HEK293 (cell line): ENCODE data around the gene GOLGA3.
"Not testable (repeated sequence)": the region's sequence is repeated elsewhere in the genome, so short reads cannot be mapped to it uniquely, and the experiment has no call there.

ENCODE experiments used
- CTCF ChIA-PET: fragments of 350-600 bp; formaldehyde crosslinking; extraction: SDS; loops from one replicate; lab custom pipeline; 2021; ENCODE audit warnings: antibody characterized with exemption; lab: Yijun Ruan, JAX
- POLR2A ChIA-PET: fragments of 300-600 bp; formaldehyde crosslinking; extraction: SDS; loops from one replicate; lab custom pipeline; 2020; ENCODE audit warnings: antibody characterized with exemption, inconsistent platforms; lab: Yijun Ruan, JAX
- H3K27ac ChIP-seq: fragments of 200-500 bp; sonication (Bioruptor generic); 2 replicates; pipeline ENCODE4 v1.5.1; 2014; ENCODE audit warnings: low read depth, low read length, control low read depth, inconsistent platforms; ENCODE audit errors: extremely low read depth
- H3K36me3 ChIP-seq, 2 experiments: fragments of 200-500 bp in 1 of 2; sonication (Bioruptor generic) in 1 of 2; 1 replicate in 1 of 2; 2 replicates in 1 of 2; pipeline ENCODE4 v1.5.1; 2014 to 2017; ENCODE audit warnings: inconsistent platforms in 2 of 2, low read length in 2 of 2; ENCODE audit not compliant: control insufficient read depth in 2 of 2, insufficient read depth in 1 of 2
- H3K4me1 ChIP-seq: fragments of 200-500 bp; sonication (Bioruptor generic); 2 replicates; pipeline ENCODE4 v1.5.1; 2014; ENCODE audit warnings: mild to moderate bottlenecking, low read length, inconsistent platforms; ENCODE audit not compliant: control insufficient read depth, insufficient read depth
- H3K4me3 ChIP-seq: 2 replicates; pipeline ENCODE4 v1.5.1; 2011; ENCODE audit warnings: low read depth, mild to moderate bottlenecking, control low read depth, low read length, moderate library complexity
- H3K9me3 ChIP-seq: fragments of 200-500 bp; sonication (Bioruptor generic); 2 replicates; pipeline ENCODE4 v1.5.1; 2014; ENCODE audit warnings: low read depth, low read length, inconsistent platforms; ENCODE audit not compliant: control insufficient read depth, insufficient read depth
- BCL11B ChIP-seq: fragments of 450-650 bp; formaldehyde crosslinking; IDR thresholded peaks from 2 replicates; pipeline ENCODE4 v1.5.1; 2016; ENCODE audit warnings: low read depth, missing biosample characterization, missing genetic modification characterization
- GFI1B ChIP-seq: fragments of 450-650 bp; formaldehyde crosslinking; IDR thresholded peaks from 2 replicates; pipeline ENCODE4 v1.5.1; 2016; ENCODE audit warnings: missing biosample characterization, missing genetic modification characterization
- GLI2 ChIP-seq: fragments of 450-650 bp; formaldehyde crosslinking; IDR thresholded peaks from 2 replicates; pipeline ENCODE4; 2017; ENCODE audit warnings: missing biosample characterization, missing genetic modification characterization, low read depth, borderline replicate concordance
- HOXC10 ChIP-seq: sonication (generic); formaldehyde crosslinking; IDR thresholded peaks from 2 replicates; pipeline ENCODE4 v1.8.1; 2023; ENCODE audit warnings: mild to moderate bottlenecking, missing genetic modification reagents
- HOXD13 ChIP-seq: sonication (generic); formaldehyde crosslinking; IDR thresholded peaks from 2 replicates; pipeline ENCODE4 v1.8.0; 2022; ENCODE audit warnings: missing genetic modification reagents, borderline replicate concordance
- KLF8 ChIP-seq: fragments of 450-650 bp; formaldehyde crosslinking; IDR thresholded peaks from 2 replicates; pipeline ENCODE4 v1.5.1; 2016; ENCODE audit warnings: missing biosample characterization, missing genetic modification characterization
- SALL2 ChIP-seq: fragments of 450-650 bp; formaldehyde crosslinking; IDR thresholded peaks from 2 replicates; pipeline ENCODE4 v1.5.0; 2017; ENCODE audit warnings: missing biosample characterization, mild to moderate bottlenecking, missing genetic modification characterization, borderline replicate concordance
- SCRT1 ChIP-seq: fragments of 450-650 bp; formaldehyde crosslinking; IDR thresholded peaks from 2 replicates; pipeline ENCODE4 v1.5.1; 2016; ENCODE audit warnings: missing biosample characterization, missing genetic modification characterization, borderline replicate concordance
- YY1 ChIP-seq: fragments of 450-650 bp; formaldehyde crosslinking; IDR thresholded peaks from 2 replicates; pipeline ENCODE4 v1.5.1; 2018; ENCODE audit warnings: missing biosample characterization, missing genetic modification characterization
- ZEB2 ChIP-seq: fragments of 450-650 bp; formaldehyde crosslinking; IDR thresholded peaks from 2 replicates; pipeline ENCODE4 v1.5.1; 2016; ENCODE audit warnings: missing biosample characterization, missing genetic modification characterization
- ZNF140 ChIP-seq: fragments of 450-650 bp; formaldehyde crosslinking; IDR thresholded peaks from 2 replicates; pipeline ENCODE4 v1.5.1; 2016; ENCODE audit warnings: missing biosample characterization, missing genetic modification characterization
- ZNF214 ChIP-seq: fragments of 450-650 bp; formaldehyde crosslinking; IDR thresholded peaks from 2 replicates; pipeline ENCODE4 v1.5.1; 2017; ENCODE audit warnings: missing biosample characterization, mild to moderate bottlenecking, missing genetic modification characterization, borderline replicate concordance
- ZNF341 ChIP-seq: fragments of 450-650 bp; formaldehyde crosslinking; IDR thresholded peaks from 2 replicates; pipeline ENCODE4; 2016; ENCODE audit warnings: low read depth, missing biosample characterization, missing genetic modification characterization
- ZNF394 ChIP-seq: fragments of 450-650 bp; formaldehyde crosslinking; IDR thresholded peaks from 2 replicates; pipeline ENCODE4 v1.5.1; 2016; ENCODE audit warnings: missing biosample characterization, missing genetic modification characterization, mild to moderate bottlenecking, moderate library complexity, borderline replicate concordance
- ZNF423 ChIP-seq: fragments of 450-650 bp; formaldehyde crosslinking; IDR thresholded peaks from 2 replicates; pipeline ENCODE4 v1.5.1; 2016; ENCODE audit warnings: missing biosample characterization, missing genetic modification characterization
- ZNF473 ChIP-seq: fragments of 450-650 bp; formaldehyde crosslinking; IDR thresholded peaks from 2 replicates; pipeline ENCODE4 v1.5.1; 2017; ENCODE audit warnings: missing biosample characterization, missing genetic modification characterization
- ZNF501 ChIP-seq: fragments of 450-650 bp; formaldehyde crosslinking; IDR thresholded peaks from 2 replicates; pipeline ENCODE4 v1.5.1; 2016; ENCODE audit warnings: missing biosample characterization, missing genetic modification characterization
- ZNF529 ChIP-seq: fragments of 450-650 bp; formaldehyde crosslinking; IDR thresholded peaks from 2 replicates; pipeline ENCODE4 v1.5.1; 2017; ENCODE audit warnings: missing genetic modification characterization, missing biosample characterization; ENCODE audit not compliant: insufficient replicate concordance
- ZNF561 ChIP-seq: fragments of 450-650 bp; IDR thresholded peaks from 2 replicates; pipeline ENCODE4 v1.5.1; 2018; ENCODE audit warnings: missing biosample characterization, missing genetic modification characterization, borderline replicate concordance
- ZNF600 ChIP-seq: fragments of 450-650 bp; formaldehyde crosslinking; IDR thresholded peaks from 2 replicates; pipeline ENCODE4 v1.5.1; 2016; ENCODE audit warnings: missing biosample characterization, missing genetic modification characterization
- ZNF610 ChIP-seq: fragments of 450-650 bp; formaldehyde crosslinking; IDR thresholded peaks from 2 replicates; pipeline ENCODE4 v1.5.1; 2016; ENCODE audit warnings: missing biosample characterization, missing genetic modification characterization, borderline replicate concordance
- ZNF621 ChIP-seq: fragments of 450-650 bp; formaldehyde crosslinking; IDR thresholded peaks from 2 replicates; pipeline ENCODE4 v1.5.1; 2017; ENCODE audit warnings: missing biosample characterization, missing genetic modification characterization
- ZNF664 ChIP-seq: fragments of 450-650 bp; formaldehyde crosslinking; IDR thresholded peaks from 2 replicates; pipeline ENCODE4 v1.5.1; 2016; ENCODE audit warnings: missing biosample characterization, missing genetic modification characterization
- ZNF670 ChIP-seq: fragments of 450-650 bp; formaldehyde crosslinking; IDR thresholded peaks from 2 replicates; pipeline ENCODE4 v1.5.1; 2016; ENCODE audit warnings: missing biosample characterization, missing genetic modification characterization, low read depth
- ZNF768 ChIP-seq: fragments of 450-650 bp; formaldehyde crosslinking; IDR thresholded peaks from 2 replicates; pipeline ENCODE4 v1.5.1; 2018; ENCODE audit warnings: missing biosample characterization, mild to moderate bottlenecking, missing genetic modification characterization
- ZNF843 ChIP-seq: fragments of 450-650 bp; formaldehyde crosslinking; IDR thresholded peaks from 2 replicates; pipeline ENCODE4 v1.5.1; 2016; ENCODE audit warnings: missing biosample characterization, missing genetic modification characterization
- ZSCAN16 ChIP-seq: fragments of 450-650 bp; formaldehyde crosslinking; IDR thresholded peaks from 2 replicates; pipeline ENCODE4 v1.5.1; 2016; ENCODE audit warnings: missing biosample characterization, missing genetic modification characterization
- TF ChIP-seq, protein P1 (sequence below): fragments of 450-650 bp; formaldehyde crosslinking; IDR thresholded peaks from 2 replicates; pipeline ENCODE4; 2016; ENCODE audit warnings: missing biosample characterization, missing genetic modification characterization
- TF ChIP-seq, protein P2 (sequence below): fragments of 450-650 bp; formaldehyde crosslinking; conservative IDR thresholded peaks from 2 replicates; pipeline ENCODE4 v1.5.1; 2016; ENCODE audit warnings: low read depth, missing biosample characterization, missing genetic modification characterization

Gene GOLGA3

DNA sequence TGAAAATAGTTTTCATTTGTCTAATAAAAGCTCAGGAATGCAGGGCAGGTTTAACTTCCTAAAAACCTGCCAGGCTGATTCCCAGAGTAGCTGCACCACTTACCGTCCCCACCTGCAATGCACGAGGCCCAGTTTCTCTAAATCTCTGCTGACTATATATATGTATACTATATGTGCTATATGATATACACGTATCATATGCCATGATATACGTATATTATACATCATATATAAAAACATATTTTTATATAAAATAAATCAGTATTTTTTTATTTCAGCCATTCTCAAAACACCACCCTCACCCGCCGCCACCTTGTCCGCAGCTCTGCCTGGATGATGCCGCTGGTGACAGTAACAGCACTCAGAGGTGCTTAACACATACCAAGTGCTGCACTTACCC is 69.3 kb downstream of the GOLGA3 start:
- TF ChIP-seq ZNF529 (tag by site-specific recombination), result no peak
- no peak for TF ChIP-seq HOXC10 (CRISPR knock-in tag)
- TF ChIP-seq GLI2 (tag by site-specific recombination), result no peak
- no peak for TF ChIP-seq ZNF768 (tag by site-specific recombination)
- TF ChIP-seq ZNF423 (tag by site-specific recombination), result no peak
- no peak for TF ChIP-seq ZEB2 (tag by site-specific recombination)
- TF ChIP-seq ZNF341 (tag by site-specific recombination), result no peak
- no peak for TF ChIP-seq BCL11B
- no peak for TF ChIP-seq ZNF621 (tag by site-specific recombination)
- TF ChIP-seq ZNF394 (tag by site-specific recombination), result no peak
- TF ChIP-seq ZNF600, result no peak
- no peak for TF ChIP-seq ZNF561
- no peak for TF ChIP-seq SCRT1 (tag by site-specific recombination)
- no peak for TF ChIP-seq ZNF670 (tag by site-specific recombination)
- no peak for TF ChIP-seq HOXD13 (CRISPR knock-in tag)
- no peak for TF ChIP-seq SALL2 (tag by site-specific recombination)
- TF ChIP-seq ZNF843 (tag by site-specific recombination), result no peak
- TF ChIP-seq ZNF501 (tag by site-specific recombination), result no peak
- no peak for TF ChIP-seq YY1 (tag by site-specific recombination)
- Histone ChIP-seq H3K36me3 (peaks cover 13 to 51% of the 10 kb centered on the region in 2 experiments), H3K27ac (no peak overlapping the region), H3K4me3 (no peak overlapping the region; the same call in 1 of the 2 replicates), H3K9me3 (no peaks in the 10 kb centered on the region), H3K4me1 (peaks cover 4% of the 10 kb centered on the region)
- ChIA-PET CTCF (interaction anchor here (0.7 kb wide), 1 partner anchor 847 kb away, joined by 4 read pairs; no protein-coding TSS in a partner anchor), POLR2A (interaction anchor here (0.7 kb wide), 1 partner anchor 311 kb away, joined by 7 read pairs; no protein-coding TSS in a partner anchor)

DNA sequence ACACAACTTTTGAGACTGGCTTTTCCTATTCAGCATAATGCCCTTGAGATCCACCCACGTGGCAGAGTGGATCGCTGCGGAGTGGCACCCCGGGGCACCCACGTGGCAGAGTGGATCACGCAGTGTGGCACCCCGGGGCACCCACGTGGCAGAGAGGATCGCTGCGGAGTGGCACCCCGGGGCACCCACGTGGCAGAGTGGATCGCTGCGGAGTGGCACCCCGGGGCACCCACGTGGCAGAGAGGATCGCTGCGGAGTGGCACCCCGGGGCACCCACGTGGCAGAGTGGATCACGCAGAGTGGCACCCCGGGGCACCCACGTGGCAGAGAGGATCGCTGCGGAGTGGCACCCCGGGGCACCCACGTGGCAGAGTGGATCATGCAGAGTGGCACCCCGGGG is 69.8 kb downstream of the GOLGA3 start:
- POLR2A ChIA-PET, H3K9me3 ChIP-seq, H3K4me3 ChIP-seq, H3K4me1 ChIP-seq, H3K27ac ChIP-seq, CTCF ChIA-PET: not testable (repeated sequence)
- peaks cover 18 to 53% of the 10 kb centered on the region in 2 experiments for H3K36me3 ChIP-seq

DNA sequence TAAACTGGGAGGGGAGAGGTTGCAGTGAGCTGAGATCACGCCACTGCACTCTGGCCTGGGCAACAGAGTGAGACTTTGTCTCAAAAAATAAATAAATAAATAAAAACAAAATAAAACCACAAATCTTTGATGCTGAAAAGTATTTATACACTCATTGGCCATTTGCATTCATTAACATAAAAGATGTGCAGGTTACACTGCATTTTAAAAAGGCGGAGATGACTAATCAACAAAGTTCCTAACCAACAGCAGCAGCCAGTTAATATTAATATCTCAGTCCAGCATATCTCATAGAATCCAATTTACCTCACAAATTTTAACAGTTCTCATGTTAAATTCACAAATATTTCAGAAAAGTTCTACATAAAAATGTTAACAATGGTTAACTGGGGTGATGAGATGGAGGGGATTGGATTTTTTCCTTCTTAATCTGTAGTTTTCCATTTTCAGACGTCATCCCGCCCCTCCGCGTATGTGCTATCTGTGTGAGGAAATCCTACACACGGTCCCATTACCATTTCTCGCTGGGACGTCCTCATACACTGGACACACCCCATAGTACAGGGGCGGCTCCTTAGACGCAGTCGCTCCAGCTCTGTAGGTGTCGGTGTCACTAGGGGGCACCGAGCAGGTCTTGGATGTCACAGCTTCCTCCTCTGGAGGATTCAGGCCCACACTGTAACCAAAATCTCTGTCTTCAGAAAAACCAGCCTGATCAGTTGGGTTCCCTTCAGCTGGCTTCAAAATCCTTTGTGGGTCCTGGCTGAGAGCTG is 74.3 kb downstream of the GOLGA3 start:
- ChIA-PET CTCF (interaction anchor here (0.8 kb wide), 1 partner anchor 21 kb away, joined by 3 read pairs; no protein-coding TSS in a partner anchor), POLR2A (interaction anchor here (1.0 kb wide), 1 partner anchor 13 kb away, joined by 4 read pairs; no protein-coding TSS in a partner anchor)
- Histone ChIP-seq H3K4me1 (no peaks in the 10 kb centered on the region), H3K9me3 (no peaks in the 10 kb centered on the region), H3K27ac (no peak overlapping the region), H3K4me3 (no peak overlapping the region), H3K36me3 (peaks cover 58 to 87% of the 10 kb centered on the region in 2 experiments)
- TF ChIP-seq, protein P1, sequence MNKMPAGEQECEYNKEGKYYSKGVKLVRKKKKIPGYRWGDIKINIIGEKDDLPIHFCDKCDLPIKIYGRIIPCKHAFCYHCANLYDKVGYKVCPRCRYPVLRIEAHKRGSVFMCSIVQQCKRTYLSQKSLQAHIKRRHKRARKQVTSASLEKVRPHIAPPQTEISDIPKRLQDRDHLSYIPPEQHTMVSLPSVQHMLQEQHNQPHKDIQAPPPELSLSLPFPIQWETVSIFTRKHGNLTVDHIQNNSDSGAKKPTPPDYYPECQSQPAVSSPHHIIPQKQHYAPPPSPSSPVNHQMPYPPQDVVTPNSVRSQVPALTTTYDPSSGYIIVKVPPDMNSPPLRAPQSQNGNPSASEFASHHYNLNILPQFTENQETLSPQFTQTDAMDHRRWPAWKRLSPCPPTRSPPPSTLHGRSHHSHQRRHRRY (tag by site-specific recombination), result no peak
- no peak for TF ChIP-seq GLI2 (tag by site-specific recombination)
- TF ChIP-seq ZNF140 (tag by site-specific recombination), result no peak
- no peak for TF ChIP-seq ZSCAN16 (tag by site-specific recombination)
- TF ChIP-seq, protein P2, sequence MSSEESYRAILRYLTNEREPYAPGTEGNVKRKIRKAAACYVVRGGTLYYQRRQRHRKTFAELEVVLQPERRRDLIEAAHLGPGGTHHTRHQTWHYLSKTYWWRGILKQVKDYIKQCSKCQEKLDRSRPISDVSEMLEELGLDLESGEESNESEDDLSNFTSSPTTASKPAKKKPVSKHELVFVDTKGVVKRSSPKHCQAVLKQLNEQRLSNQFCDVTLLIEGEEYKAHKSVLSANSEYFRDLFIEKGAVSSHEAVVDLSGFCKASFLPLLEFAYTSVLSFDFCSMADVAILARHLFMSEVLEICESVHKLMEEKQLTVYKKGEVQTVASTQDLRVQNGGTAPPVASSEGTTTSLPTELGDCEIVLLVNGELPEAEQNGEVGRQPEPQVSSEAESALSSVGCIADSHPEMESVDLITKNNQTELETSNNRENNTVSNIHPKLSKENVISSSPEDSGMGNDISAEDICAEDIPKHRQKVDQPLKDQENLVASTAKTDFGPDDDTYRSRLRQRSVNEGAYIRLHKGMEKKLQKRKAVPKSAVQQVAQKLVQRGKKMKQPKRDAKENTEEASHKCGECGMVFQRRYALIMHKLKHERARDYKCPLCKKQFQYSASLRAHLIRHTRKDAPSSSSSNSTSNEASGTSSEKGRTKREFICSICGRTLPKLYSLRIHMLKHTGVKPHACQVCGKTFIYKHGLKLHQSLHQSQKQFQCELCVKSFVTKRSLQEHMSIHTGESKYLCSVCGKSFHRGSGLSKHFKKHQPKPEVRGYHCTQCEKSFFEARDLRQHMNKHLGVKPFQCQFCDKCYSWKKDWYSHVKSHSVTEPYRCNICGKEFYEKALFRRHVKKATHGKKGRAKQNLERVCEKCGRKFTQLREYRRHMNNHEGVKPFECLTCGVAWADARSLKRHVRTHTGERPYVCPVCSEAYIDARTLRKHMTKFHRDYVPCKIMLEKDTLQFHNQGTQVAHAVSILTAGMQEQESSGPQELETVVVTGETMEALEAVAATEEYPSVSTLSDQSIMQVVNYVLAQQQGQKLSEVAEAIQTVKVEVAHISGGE (tag by site-specific recombination), result no peak
- no peak for TF ChIP-seq ZNF473 (tag by site-specific recombination)
- no peak for TF ChIP-seq KLF8
- TF ChIP-seq ZNF664, result no peak
- TF ChIP-seq ZNF214 (tag by site-specific recombination), result no peak
- no peak for TF ChIP-seq GFI1B (tag by site-specific recombination)
- no peak for TF ChIP-seq ZNF610 (tag by site-specific recombination)
